MCF 10A (cell line): ENCODE results near the gene LMCD1. TPM values are rescaled to one million over a fixed set of nuclear protein-coding genes. Genes with fewer than 3 reads are reported as not detected.

Source experiments
- BruUV-seq: library from RNA; stranded (reverse); fragments of 400-500 nt; replicated peaks from 2 replicates; lab custom pipeline; 2021; lab: Mats Ljungman, UMichigan
- CTCF ChIA-PET: fragments of 300-600 bp; sonication (Branson Sonifier 250); formaldehyde crosslinking; extraction: SDS; loops from one replicate; lab custom pipeline; 2021; ENCODE audit warnings: antibody characterized with exemption, inconsistent platforms; lab: Yijun Ruan, JAX
- POLR2A ChIA-PET: fragments of 300-600, 350-650 bp; sonication (Branson Sonifier 250); formaldehyde crosslinking; extraction: SDS; loops from one replicate; lab custom pipeline; 2020; ENCODE audit warnings: antibody characterized with exemption, inconsistent platforms; lab: Yijun Ruan, JAX
- DNase-seq: peaks from one replicate; pipeline ENCODE4 v3.0.0-alpha.2; 2018; ENCODE audit not compliant: unreplicated experiment
- H3K27ac Mint-ChIP-seq: one replicate; pipeline ENCODE4 v1.8.0; 2022; ENCODE audit warnings: mild to moderate bottlenecking, low read depth, mixed read lengths; ENCODE audit not compliant: unreplicated experiment
- H3K27me3 Mint-ChIP-seq: one replicate; pipeline ENCODE4 v1.8.0; 2022; ENCODE audit warnings: mixed read lengths; ENCODE audit not compliant: insufficient read depth, unreplicated experiment
- H3K36me3 Mint-ChIP-seq: one replicate; pipeline ENCODE4 v1.8.0; 2022; ENCODE audit warnings: mild to moderate bottlenecking, moderate library complexity, mixed read lengths; ENCODE audit not compliant: insufficient read depth, unreplicated experiment
- H3K4me1 Mint-ChIP-seq: one replicate; pipeline ENCODE4 v1.8.0; 2022; ENCODE audit warnings: mixed read lengths; ENCODE audit not compliant: insufficient read depth, unreplicated experiment
- H3K4me3 Mint-ChIP-seq: one replicate; pipeline ENCODE4 v1.8.0; 2022; ENCODE audit warnings: mild to moderate bottlenecking, moderate library complexity, mixed read lengths; ENCODE audit not compliant: unreplicated experiment
- H3K9me3 Mint-ChIP-seq: one replicate; pipeline ENCODE4 v1.8.0; 2022; ENCODE audit warnings: mixed read lengths; ENCODE audit not compliant: unreplicated experiment
- CTCF ChIP-seq: fragments of 200-600 bp; IDR thresholded peaks from one replicate; pipeline ENCODE4 v1.8.0; 2022; ENCODE audit warnings: antibody characterized with exemption, mild to moderate bottlenecking; ENCODE audit not compliant: unreplicated experiment
- intact Hi-C: fragments of 100-400 bp; cut with micrococcal nuclease; formaldehyde crosslinking; loops from 2 replicates; pipeline ENCODE4 v1.14.1; 2022
- total RNA-seq: library from RNA; stranded (reverse); gene quantifications from 2 replicates; pipeline ENCODE4 v1.2.3, GENCODE V29; 2022

Gene LMCD1
- total RNA-seq, 1 experiment from 2014 or later: 0.63 TPM

GRCh38 chr3:8618950-8619349, 117.3 kb downstream of the LMCD1 start:
- Mint-ChIP-seq H3K9me3 (no peaks in the 10 kb centered on the region), H3K4me3 (no peak overlapping the region), H3K27ac (no peak overlapping the region), H3K4me1 (peaks cover 11% of the 10 kb centered on the region), H3K36me3 (no peaks in the 10 kb centered on the region), H3K27me3 (no peaks in the 10 kb centered on the region)
- ChIA-PET CTCF (interaction anchor here (0.6 to 2.7 kb wide), 4 partner anchors 9 to 257 kb away, joined by 3 to 26 read pairs (median 4); no protein-coding TSS in a partner anchor), POLR2A (interaction anchor here (1.4 kb wide), 1 partner anchor 11 kb away, joined by 4 read pairs; no protein-coding TSS in a partner anchor)
- DNase-seq: no peak
- intact Hi-C loops: no loop called here
- no peak for TF ChIP-seq CTCF
- BruUV-seq: no TSS peak

- POLR2A ChIA-PET: interaction anchor here (1.4 kb wide), 1 partner anchor 12 kb away, joined by 4 read pairs; no protein-coding TSS in a partner anchor
- DNase-seq: no peak
- H3K9me3 Mint-ChIP-seq: no peaks in the 10 kb centered on the region
- CTCF ChIA-PET: interaction anchor here (0.6 to 2.7 kb wide), 4 partner anchors 24 to 496 kb away, joined by 3 to 26 read pairs (median 3); no protein-coding TSS in a partner anchor
- H3K27ac Mint-ChIP-seq: no peak overlapping the region
- no peak for TF ChIP-seq CTCF
- BruUV-seq: no TSS peak
- no peaks in the 10 kb centered on the region for H3K36me3 Mint-ChIP-seq
- no peak overlapping the region for H3K4me3 Mint-ChIP-seq
- no peaks in the 10 kb centered on the region for H3K27me3 Mint-ChIP-seq
- H3K4me1 Mint-ChIP-seq: peaks cover 11% of the 10 kb centered on the region
- intact Hi-C loops: no loop called here
Measured at GRCh38 chr3:8619548-8619947, 117.9 kb downstream of the LMCD1 start.

GRCh38 chr3:8621141-8621540, 119.5 kb downstream of the LMCD1 start:
- intact Hi-C loops: loop anchor here (10.0 kb wide), 1 partner anchor 296 kb away; no protein-coding TSS in a partner anchor
- H3K4me1 Mint-ChIP-seq: peaks cover 11% of the 10 kb centered on the region
- no peaks in the 10 kb centered on the region for H3K9me3 Mint-ChIP-seq
- no peak overlapping the region for H3K4me3 Mint-ChIP-seq
- CTCF ChIA-PET: interaction anchor here (0.7 to 3.1 kb wide), 6 partner anchors 8 to 204 kb away, joined by 3 to 71 read pairs (median 4); no protein-coding TSS in a partner anchor
- DNase-seq: no peak
- no peak overlapping the region for H3K27ac Mint-ChIP-seq
- H3K36me3 Mint-ChIP-seq: no peaks in the 10 kb centered on the region
- no peak for TF ChIP-seq CTCF
- H3K27me3 Mint-ChIP-seq: no peaks in the 10 kb centered on the region
- POLR2A ChIA-PET: no interaction called here
- BruUV-seq: no TSS peak

- Mint-ChIP-seq H3K27ac (no peak overlapping the region), H3K4me3 (no peak overlapping the region), H3K27me3 (no peaks in the 10 kb centered on the region), H3K36me3 (no peaks in the 10 kb centered on the region), H3K4me1 (peaks cover 11% of the 10 kb centered on the region), H3K9me3 (no peaks in the 10 kb centered on the region)
- intact Hi-C loops: loop anchor here (10.0 kb wide), 1 partner anchor 297 kb away; no protein-coding TSS in a partner anchor
- no TSS peak for BruUV-seq
- POLR2A ChIA-PET: no interaction called here
- no peak for TF ChIP-seq CTCF
- CTCF ChIA-PET: interaction anchor here (0.7 to 3.1 kb wide), 17 partner anchors 11 to 207 kb away, joined by 3 to 71 read pairs (median 3); no protein-coding TSS in a partner anchor
- DNase-seq: peak; percentile 46
Measured at GRCh38 chr3:8621872-8622271, 120.2 kb downstream of the LMCD1 start.
